CD1c-positive myeloid dendritic cell (primary cell): ENCODE data around the gene AP2A2.

Experiments
- DNase-seq: peaks from one replicate; pipeline ENCODE4 v3.0.0-alpha.2; 2016; ENCODE audit errors: extremely low spot score

The AP2A2 gene

GRCh38 chr11:1041936-1042608, 116.4 kb downstream of the AP2A2 start:
- DNase-seq = no peak

DNA sequence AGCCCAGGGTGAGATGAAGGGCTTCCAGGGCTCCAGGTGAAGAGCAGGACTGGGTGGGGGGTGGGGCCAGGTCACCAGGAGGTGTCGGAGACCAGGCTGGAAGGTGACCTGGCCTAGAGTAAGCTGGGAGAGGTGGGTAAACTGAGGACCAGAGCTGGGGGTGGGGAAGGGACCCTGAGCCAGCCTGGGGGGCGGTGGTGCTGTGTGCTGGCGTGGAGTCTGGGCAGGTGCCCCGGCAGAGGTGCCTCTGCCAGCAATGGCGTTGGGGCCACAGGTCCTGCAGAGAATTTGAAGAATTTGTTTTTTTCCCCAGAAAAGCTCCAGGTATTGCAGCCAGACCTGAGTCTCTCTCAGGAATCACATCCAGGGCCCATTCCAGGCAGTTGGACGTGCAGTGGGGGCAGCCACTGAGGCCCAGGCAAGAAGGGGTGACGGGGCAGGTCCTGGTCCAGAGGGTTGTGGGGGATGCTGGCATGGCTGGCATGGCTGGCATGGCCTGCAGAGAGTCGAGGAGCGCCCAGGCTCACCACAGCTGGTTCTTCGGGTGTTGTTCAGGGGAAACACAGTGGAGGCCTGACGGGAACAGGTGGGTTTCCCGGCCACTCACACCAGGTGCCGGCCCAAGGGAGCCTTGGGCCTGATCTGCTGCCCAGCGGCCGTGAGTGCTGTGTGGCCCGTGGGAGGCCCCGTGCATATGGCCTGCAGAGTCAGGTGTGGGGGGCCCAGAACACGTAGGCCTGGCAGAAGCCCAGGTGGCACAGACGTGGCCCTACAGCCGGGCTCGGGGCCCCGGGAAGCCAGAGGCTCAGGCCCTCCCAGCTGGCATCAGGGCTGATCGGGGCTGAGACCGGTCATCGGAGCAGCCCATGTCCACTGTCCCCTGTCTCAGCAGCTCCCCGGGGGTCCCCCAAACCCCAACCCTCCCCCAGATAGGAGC, 117.2 kb downstream of the AP2A2 start:
- DNase-seq = no peak

DNA sequence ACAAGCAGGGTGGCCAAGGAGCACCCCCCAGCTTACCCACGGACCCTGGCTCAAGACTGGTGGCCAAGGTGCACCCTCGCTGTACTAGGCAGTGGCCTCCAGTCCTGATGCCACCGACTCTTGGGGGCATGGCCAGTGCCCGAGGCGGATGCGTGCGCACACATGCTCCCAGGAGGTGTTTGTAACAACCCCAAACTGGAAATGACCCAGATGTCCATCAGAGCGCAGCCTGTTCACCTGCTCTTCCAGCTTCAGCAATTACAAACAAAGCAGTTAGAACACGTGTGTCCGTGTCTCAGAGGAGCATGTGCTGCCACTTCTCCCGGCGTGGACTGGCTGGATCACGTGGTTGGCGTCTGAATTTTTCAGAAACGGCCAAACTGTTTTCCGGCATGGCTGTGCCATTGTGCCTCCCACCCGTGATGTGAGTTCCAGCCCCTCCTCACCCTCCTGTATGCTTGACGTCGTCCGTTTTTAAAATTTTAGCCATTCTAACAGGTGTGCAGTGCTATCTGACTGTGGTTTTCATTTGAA, 118.0 kb downstream of the AP2A2 start:
- DNase-seq = no peak

DNA sequence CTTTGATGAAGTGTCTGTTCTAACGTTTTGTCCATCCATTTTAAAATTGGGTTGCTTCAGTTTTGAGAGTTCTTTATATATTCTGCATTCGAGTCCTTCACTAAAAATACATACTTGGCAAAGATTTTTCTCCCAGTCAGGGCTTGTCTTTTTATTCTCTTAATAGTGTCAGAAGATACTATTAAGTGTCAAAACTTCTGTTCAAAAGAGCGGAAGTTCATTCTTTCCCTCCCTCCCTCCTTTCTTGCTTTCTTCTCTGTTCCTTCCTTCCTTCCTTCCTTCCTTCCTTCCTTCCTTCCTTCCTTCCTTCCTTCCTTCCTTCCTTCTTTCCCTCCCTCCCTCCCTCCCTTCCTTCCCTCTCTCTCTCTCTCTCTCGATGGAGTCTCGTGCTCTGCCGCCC, 118.5 kb downstream of the AP2A2 start:
- DNase-seq = no peak

DNA sequence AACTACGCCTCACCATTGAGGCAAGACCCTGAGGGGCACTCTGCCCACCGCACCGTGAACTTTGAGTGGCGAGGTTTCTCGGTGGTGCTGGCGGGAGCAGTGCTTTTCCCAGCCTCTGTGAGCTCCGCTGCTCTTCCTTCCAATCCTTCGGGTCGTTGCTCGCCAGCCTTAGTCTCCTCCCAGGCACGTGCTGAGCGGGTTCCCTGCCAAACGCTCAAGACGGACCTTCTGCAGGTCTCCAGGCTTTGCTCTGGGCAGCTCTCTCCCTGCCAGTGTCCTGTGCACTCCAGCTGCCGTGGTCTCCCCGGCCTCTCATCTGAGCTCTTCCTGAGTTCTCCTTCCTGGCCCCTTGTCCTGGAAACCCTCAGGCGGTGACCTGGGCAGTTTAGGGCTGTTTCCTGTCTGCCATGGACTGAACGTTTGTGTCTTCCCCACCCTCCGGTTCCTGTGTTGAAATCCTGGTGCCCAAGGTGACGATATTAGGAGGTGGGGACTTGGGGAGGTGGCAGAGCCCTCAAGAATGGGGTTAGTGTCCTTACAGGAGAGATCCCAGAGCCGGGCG, 122.0 kb downstream of the AP2A2 start:
- no peak for DNase-seq

DNA sequence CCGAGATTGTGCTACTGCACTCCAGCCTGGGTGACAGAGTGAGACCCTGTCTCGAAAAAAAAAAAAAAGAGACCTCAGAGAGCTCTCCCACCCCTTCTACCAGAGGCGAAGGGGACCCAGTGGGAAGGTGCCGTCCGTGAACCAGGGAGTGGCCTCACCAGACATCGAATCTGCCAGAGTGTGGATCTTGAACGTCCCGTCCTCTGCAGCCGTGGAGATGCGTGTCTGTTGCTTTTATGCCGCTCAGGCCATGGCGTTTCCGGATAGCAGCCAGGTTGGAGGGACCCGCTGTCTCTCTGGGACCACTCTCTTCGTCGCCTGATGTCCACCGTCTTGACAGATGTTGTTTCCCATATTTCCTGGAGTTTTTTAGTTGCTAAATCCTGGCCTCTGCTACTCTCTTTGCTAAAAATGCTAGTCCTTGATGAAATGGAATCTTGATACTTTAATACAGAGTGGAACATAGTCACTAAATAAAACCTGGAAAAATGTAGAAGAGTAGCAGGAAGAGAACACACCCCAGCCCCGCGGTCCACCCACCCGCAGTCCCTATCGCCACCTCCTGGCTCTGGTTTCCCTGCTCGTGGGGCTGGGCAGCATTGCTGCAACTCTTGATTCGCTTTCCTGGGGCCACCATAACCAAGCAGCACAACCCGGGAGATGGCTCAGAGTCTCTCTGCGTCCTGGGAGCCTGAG, 122.9 kb downstream of the AP2A2 start:
- no peak for DNase-seq

- DNase-seq = no peak
Observed at GRCh38 chr11:1049071-1049405, 123.4 kb downstream of the AP2A2 start.

GRCh38 chr11:1049431-1049891, 123.8 kb downstream of the AP2A2 start:
- peak; percentile 76 for DNase-seq

DNA sequence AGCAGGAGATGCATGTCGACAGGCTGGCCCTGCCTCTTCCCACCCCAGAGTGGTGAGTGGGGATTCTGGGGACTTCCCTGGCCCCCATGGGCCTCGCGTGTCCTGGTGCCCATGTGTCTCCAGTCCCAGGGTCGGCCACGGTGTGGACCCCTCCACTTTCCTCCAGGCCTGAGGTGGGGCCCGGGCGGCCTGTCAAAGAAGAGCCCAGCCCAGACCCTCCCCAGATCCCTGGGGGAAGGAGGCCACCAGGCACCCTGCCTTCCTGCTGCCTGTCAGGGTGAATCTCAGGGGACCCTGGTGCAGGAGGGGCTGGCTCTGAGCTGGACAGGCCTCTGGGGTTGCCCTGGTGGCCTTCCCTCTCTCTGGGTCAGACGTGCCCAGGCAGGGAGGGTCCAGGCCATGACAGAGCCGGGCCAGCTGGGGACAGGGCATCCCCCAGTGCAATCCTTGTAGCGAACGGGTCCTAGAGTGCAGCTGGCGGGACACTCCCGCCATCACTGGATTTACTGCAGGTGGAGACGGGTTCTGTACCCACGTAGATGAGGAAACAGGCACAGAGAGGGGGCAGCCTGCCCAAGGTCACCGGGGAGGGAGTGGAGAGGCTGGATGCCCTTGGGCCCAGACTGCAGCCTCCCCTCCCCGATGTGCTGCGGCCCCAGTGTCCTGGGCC, 124.4 kb downstream of the AP2A2 start:
- DNase-seq = no peak

DNA sequence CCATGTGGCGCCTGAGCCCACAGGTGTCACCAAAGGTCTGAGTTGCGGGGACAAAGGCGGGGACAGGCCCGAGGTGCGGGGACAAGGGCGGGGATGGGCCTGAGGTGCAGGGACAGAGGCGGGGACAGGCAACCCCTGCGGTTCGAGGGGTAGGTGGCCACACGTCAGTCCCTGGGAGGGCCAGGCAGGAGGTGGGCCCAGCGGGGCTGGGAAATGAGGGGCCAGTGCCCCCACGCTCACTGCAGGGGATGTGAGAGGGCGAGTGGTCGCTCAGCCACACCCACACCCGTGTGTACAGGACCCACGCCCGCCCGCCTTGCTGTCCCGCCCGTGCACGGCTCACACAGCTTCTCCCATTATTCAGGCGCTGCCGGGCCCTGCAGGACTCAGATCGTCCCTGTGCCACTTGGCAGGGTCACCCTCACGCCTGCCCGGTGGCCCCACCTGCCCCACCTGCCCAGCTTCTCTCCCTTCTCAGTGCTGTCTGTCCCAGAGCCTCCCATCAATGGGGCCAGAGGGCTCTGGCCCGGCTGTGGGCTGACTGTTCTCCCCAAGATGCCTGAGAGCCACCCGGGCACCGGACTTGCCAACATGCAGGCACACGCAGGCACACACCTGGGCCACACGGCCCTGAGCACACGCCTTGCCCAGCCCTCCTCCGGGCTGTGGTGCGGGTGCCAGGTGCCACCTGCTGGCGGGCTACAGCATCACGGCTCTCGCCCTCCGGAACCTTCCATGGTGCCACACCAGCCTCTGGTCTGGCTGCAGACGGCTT, 125.1 kb downstream of the AP2A2 start:
- DNase-seq = peak; percentile 76

DNA sequence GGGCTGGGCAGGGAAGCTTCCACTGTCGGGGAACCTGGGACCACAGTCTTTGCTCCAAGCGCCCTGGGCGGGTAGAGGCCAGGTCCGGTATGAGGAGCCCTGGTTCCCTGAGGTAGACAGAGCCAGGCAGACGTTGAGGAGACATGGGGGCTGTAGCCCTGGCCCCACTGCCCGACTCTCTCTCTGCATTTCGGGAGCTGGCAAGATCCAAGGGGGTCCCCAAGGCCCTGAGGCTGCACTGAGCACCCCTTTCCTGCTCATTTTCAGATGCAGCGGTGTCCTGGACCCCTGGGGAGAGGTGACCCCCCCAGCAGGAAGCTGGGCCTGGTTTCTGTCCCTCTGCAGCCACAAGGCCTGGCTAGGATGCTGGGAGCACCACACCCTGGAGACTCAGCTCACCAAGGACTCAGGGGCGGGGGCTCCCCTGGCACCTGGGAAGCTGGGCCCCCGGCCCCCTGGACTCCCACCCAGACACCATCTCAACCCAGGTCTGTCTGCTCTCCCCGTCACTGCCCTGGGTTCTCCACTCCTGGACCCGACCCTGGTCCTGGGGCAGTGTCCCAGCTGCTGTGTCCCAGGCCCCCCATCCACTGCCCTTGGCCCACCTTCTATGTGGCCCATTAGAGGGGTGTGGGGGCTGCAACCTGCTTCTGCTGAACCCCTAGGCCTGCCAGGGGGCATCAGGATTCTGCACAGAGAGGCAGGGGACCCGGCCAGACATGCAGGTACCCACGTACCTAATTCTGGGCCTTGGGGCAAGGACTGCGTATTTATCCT, 125.9 kb downstream of the AP2A2 start:
- no peak for DNase-seq

- DNase-seq = no peak
Observed at GRCh38 chr11:1052133-1053011, 126.7 kb downstream of the AP2A2 start.

GRCh38 chr11:1053121-1053901, 127.6 kb downstream of the AP2A2 start:
- DNase-seq = no peak

GRCh38 chr11:1054143-1055108, 128.8 kb downstream of the AP2A2 start:
- no peak for DNase-seq

DNA sequence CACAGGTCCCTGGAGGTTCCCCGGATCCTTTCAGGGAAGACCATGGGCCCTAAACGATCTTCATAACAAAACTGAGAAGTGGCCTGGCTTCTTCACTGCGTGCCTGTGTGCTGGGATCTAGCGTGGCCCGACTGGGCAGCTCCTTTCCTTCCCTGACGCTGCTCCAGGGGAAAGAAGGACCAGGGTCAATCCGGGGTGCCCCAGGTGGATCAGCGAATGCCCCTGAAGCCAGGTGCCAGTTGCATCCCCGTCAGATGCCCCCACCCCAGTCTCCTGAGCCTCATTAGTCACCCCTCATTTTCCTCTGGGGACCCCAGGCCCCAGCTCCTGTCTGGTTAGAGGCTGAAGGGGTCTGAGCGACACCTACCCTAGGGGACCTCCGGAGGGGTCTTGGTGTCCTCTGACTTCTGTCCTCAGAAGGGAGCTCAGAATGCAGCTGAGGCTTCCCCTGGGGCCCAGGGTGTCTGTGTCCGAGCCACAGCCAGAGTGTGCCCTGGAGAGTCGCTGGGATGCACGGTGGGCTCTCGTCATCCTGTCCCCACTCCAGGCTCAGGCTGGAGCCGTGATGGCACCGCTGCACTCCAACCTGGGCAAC, 129.5 kb downstream of the AP2A2 start:
- DNase-seq = no peak

DNA sequence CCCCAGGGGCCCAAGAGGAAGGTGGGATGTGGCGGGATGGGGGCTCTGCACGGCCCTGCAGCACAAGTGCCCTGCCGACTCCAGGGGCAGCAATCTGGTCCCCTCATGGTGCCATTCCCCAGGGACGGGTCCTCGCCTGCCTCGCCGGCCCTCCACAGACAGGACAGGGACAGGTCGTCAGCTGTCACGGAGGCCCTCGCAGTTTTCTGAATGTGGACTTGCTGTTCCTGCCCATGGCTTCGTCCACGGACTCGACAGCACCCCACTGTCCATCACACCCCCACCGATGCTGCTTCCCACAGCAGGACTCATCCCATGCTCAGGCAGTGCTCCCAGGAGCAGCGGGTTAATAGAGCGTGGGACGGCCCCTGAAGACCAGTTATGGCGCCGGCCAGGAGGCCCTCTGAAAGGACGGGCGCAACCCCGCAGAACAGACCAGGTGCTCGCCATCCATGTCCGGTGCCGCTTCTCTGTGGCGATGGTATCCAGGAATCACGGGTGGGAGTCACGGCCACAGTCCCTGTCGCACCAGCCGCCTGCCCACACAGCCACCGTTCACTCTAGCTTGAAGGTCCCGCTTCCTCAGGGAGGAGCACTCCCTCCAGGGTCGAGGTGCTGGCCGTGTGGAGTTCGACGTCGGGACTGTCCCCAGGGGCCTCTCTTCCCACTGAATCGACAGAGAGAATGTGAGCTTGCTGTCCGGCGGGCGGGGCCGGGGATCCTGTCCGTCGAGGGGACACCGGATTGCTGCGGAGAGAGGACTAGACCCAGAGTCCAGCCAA, 130.5 kb downstream of the AP2A2 start:
- no peak for DNase-seq
